Activated naive CD8-positive, alpha-beta T cell treated with anti-CD3 and anti-CD28 coated beads, Interleukin-2, amount 10 ng/mL, durations not matched to agents 7 days and 5 days (primary cell): ENCODE measurements around the gene RPTOR. TPM values are rescaled to one million over a fixed set of nuclear protein-coding genes. Genes with fewer than 3 reads are reported as not detected.
A peak's percentile ranks its signal among the peaks of the same experiment; 100 is the strongest.

Source experiments
- ATAC-seq: fragments of 150-1000 bp; cut with Tn5 transposase; one replicate; pipeline ENCODE4 v1.10.0; 2021; ENCODE audit warnings: low read depth, moderate library complexity
- POLR2A ChIA-PET: fragments of 350-600 bp; sonication (Branson Sonifier 250); formaldehyde crosslinking; loops from one replicate; lab custom pipeline; 2021; ENCODE audit warnings: antibody characterized with exemption; lab: Charles Lee
- DNase-seq: peaks from one replicate; pipeline ENCODE4 v3.0.0; 2021
- H3K27ac Mint-ChIP-seq: one replicate; pipeline ENCODE4 v1.8.0; 2022; ENCODE audit warnings: mild to moderate bottlenecking, mixed read lengths
- H3K27me3 Mint-ChIP-seq: one replicate; pipeline ENCODE4 v1.8.0; 2022; ENCODE audit warnings: mild to moderate bottlenecking, moderate library complexity, mixed read lengths
- H3K36me3 Mint-ChIP-seq: one replicate; pipeline ENCODE4 v1.8.0; 2021; ENCODE audit warnings: mild to moderate bottlenecking, mixed read lengths
- H3K4me1 Mint-ChIP-seq: one replicate; pipeline ENCODE4 v1.8.0; 2021; ENCODE audit warnings: mixed read lengths
- H3K4me3 Mint-ChIP-seq: one replicate; pipeline ENCODE4 v1.8.0; 2022; ENCODE audit warnings: mild to moderate bottlenecking, moderate library complexity, mixed read lengths
- H3K9me3 Mint-ChIP-seq: one replicate; pipeline ENCODE4 v1.8.0; 2021; ENCODE audit warnings: mixed read lengths
- total RNA-seq, 2 experiments: library from RNA; stranded (reverse); gene quantifications; one replicate each; pipeline ENCODE4 v1.2.3, GENCODE V29; 2021

RPTOR gene
- total RNA-seq, 2 experiments from 2014 or later, result 43.2 to 43.8 TPM

DNA sequence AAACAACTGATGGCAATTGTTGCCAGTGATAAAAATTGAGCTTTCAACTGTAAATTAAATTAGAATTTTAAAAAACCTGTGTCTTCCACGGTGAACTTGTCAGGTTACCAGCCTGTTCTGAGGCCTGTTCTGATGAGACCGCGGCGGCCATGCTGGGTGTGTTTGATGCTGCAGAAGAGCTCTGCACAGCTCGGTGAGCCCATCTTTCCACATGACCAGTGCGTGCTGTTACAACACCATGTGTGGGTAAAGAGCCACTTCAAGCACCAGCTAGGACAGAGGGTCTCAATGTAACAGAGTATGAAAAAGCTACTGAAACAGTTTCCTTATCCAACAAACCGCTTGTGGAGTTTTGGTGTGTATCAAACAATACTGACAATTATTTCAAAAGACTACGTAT, 48.5 kb downstream of the RPTOR start:
- peaks cover 2% of the 10 kb centered on the region for H3K27me3 Mint-ChIP-seq
- H3K27ac Mint-ChIP-seq, result no peak overlapping the region
- H3K36me3 Mint-ChIP-seq, result peaks cover 5% of the 10 kb centered on the region
- no peaks in the 10 kb centered on the region for H3K9me3 Mint-ChIP-seq
- no peak overlapping the region for H3K4me3 Mint-ChIP-seq
- POLR2A ChIA-PET, result no interaction called here
- peak; percentile 11 for DNase-seq
- H3K4me1 Mint-ChIP-seq, result peaks cover 48% of the 10 kb centered on the region
- no peak for ATAC-seq

DNA sequence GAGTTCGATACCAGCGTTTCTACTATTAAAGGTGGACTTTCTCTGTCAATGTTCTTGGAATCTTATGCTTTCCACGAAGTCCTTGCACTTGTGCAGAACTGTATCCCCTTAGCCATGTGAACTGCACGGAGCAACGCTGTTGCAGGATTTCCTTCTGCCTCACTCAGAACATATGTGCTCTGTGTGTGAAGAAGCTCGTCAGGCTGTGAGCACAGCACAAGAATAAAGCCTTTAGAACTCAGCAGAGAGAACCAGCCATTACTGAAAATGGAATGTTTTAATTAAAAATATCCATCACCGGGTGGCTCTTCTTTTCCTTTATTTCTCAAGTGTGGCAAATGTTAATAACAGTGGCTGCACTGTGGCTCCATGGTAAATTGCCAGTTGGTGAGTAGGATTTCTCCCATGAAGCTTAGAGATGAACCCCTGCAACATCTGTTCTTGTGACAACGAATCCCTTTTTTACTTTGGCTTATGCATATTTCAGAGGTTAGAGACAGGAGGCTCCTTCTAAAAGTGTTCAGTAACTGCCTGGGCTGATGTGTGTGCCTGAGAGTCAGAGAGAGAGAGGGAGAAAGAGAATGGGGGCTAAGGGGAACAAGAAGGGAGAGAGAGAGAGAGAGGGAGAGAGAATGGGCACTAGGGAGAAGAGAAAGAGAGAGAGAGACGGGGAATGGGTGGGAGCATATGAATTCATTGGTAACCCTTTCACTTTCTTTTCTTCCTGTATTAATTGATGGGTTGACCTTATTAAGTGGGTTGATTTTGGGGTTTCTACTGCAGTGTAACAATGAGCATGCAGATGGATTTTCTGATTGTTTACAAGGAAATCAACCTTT, 50.0 kb downstream of the RPTOR start:
- Mint-ChIP-seq H3K27ac (peak overlapping the region; percentile 83), H3K36me3 (peaks cover 7% of the 10 kb centered on the region), H3K27me3 (peaks cover 2% of the 10 kb centered on the region), H3K9me3 (no peaks in the 10 kb centered on the region), H3K4me3 (peak overlapping the region; percentile 77), H3K4me1 (peaks cover 53% of the 10 kb centered on the region)
- DNase-seq, result no peak
- no peak for ATAC-seq
- POLR2A ChIA-PET, result interaction anchor here (0.6 kb wide), 1 partner anchor 181 kb away, joined by 3 read pairs; no protein-coding TSS in a partner anchor

DNA sequence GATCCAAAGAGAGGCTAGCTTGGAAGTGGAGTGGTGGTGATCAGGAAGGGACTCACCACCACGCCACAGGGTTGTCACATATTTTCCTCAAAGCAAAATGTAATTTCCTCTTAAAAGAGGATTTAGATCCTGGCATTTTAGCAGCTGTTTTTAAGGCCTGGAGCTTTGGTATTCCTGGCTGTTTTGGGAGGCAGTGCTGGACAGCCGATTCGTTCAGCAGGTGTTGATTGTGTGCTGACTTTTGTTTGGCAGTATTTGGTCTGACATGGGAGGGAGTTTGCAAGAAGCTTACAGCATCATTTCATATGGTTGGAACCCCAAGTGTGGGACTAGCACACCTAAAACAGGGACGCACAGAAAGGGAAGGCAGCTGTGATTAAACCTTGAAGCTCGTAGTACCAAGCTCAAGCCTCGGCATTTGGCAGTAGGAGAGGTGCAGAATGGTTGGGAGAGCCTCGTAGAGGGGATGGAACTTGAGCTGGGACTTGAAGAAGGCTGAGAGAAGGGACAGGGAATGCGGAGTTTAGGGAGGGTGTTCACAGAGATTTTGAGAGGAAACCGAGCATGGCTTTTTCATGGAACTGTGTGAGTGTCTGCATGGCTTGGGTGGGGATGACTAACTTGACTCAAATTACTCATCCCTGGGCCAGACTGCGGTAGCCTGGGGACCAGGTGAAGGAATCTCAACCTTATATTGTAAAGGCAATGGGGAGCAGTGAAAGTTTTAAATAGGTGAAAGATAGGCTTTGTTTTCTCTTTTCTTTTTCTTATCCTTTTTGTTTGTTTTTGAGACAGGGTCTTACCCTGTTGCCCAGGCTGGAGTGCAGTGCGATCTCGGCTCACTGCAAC, 52.3 kb downstream of the RPTOR start:
- POLR2A ChIA-PET, result interaction anchor here (0.6 to 1.1 kb wide), 2 partner anchors 14 to 18 kb away, joined by 3 to 7 read pairs; no protein-coding TSS in a partner anchor
- Mint-ChIP-seq H3K9me3 (no peaks in the 10 kb centered on the region), H3K4me1 (peaks cover 48% of the 10 kb centered on the region), H3K27ac (no peak overlapping the region), H3K27me3 (peaks cover 2% of the 10 kb centered on the region), H3K36me3 (peaks cover 15% of the 10 kb centered on the region), H3K4me3 (no peak overlapping the region)
- no peak for DNase-seq
- no peak for ATAC-seq

DNA sequence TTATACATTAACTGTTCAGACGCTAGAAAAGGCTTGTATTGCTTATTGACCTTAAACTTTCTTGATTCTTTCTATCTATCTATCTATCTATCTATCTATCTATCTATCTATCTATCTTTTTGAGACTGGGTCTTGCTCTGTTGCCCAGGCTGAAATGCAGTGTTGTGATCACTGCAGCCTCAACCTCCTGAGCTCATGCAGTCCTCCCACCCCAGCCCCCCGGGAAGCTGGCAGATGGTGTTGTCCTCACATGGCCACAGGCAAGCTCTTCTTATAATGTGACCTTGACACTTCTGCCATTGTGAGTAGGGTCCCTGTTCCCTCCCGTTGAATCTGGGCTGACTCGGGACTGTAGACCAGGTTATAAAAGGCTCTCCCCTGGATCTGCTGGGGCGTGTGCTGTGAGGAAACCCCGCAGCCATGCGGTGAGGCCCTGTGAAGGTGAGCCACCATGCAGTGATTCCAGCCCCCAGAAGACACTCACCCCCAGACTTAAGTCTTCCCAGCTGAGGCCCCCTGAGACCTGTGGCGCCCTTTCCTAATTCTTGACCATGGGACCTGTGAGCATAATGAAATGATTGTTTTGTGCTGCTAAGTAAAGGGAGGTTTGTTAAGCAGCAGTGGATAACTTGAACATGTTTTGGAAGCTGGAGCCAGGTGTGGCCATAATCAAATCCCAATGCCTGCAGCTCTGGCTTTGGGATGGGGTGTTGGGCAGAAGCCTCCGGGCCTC, 54.3 kb downstream of the RPTOR start:
- H3K4me3 Mint-ChIP-seq, result no peak overlapping the region
- H3K27ac Mint-ChIP-seq, result peak overlapping the region; percentile 75
- H3K9me3 Mint-ChIP-seq, result no peaks in the 10 kb centered on the region
- H3K27me3 Mint-ChIP-seq, result peaks cover 2% of the 10 kb centered on the region
- peak; percentile 11 for DNase-seq
- ATAC-seq, result no peak
- POLR2A ChIA-PET, result no interaction called here
- H3K4me1 Mint-ChIP-seq, result peaks cover 53% of the 10 kb centered on the region
- peaks cover 26% of the 10 kb centered on the region for H3K36me3 Mint-ChIP-seq

DNA sequence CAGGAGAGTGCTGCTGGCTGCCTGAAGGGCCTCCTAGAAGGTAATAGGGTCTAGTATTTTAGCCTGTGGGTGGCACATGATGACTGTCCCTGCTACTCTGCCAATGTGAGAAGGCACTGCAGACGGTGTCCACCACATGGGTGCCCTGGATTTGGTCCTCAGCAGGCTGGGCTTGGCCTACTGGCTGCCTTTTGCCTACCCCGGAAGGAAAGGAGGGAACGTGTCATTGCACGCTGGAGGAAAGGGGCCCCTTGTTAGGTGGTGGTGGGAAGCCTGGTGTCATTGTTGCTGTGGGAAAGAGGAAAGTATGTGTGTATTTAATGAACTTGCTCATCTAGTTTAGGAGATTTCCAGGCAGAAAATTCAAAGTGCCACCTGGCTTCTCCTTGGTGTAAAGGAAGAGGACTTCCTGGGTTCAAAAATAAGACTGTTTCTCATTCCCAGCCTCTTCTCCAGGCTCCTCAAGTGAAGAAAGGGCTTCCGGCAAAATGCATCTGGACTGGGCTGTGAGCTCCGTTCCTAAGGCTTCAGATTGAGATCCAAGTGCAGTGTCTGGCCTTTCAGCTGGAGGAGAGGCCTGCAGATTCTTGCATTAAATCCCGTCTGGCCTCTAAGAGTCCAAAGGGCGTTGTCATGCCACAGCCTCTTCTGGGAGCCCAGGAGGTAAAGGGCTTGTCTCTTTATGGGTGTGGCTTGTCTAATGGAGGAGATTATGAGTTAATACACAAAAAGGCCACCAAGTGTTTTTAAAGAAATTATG, 55.1 kb downstream of the RPTOR start:
- H3K27ac Mint-ChIP-seq, result peak overlapping the region; percentile 75
- peak; percentile 37 for ATAC-seq
- POLR2A ChIA-PET, result no interaction called here
- H3K9me3 Mint-ChIP-seq, result no peaks in the 10 kb centered on the region
- peaks cover 54% of the 10 kb centered on the region for H3K4me1 Mint-ChIP-seq
- DNase-seq, result peak; percentile 33
- peak overlapping the region; percentile 30 for H3K4me3 Mint-ChIP-seq
- H3K36me3 Mint-ChIP-seq, result peaks cover 27% of the 10 kb centered on the region
- peaks cover 2% of the 10 kb centered on the region for H3K27me3 Mint-ChIP-seq

DNA sequence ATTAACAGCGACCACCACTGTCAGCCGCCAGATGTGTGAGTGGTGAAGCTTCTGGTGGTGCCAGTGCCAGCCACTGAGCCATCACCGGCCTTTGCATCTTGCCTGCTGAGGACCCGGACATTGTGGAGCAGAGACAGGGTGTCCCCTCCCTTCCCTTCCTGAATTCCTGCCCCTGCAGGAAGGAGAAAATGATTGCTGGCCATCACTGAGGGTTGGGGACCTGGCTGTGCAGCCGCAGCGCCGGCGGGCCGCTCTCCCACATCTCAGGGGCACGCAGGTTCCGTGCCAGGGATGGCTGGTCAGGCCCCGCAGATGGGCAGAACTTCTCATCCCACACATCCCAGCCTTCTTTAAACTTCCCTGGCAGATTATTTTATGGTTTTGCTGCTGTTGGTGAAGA, 56.5 kb downstream of the RPTOR start:
- H3K9me3 Mint-ChIP-seq, result no peaks in the 10 kb centered on the region
- peaks cover 49% of the 10 kb centered on the region for H3K4me1 Mint-ChIP-seq
- no peak overlapping the region for H3K27ac Mint-ChIP-seq
- DNase-seq (peak; percentile 20), ATAC-seq (no peak)
- no peak overlapping the region for H3K4me3 Mint-ChIP-seq
- no peaks in the 10 kb centered on the region for H3K27me3 Mint-ChIP-seq
- H3K36me3 Mint-ChIP-seq, result peaks cover 25% of the 10 kb centered on the region
- POLR2A ChIA-PET, result no interaction called here

DNA sequence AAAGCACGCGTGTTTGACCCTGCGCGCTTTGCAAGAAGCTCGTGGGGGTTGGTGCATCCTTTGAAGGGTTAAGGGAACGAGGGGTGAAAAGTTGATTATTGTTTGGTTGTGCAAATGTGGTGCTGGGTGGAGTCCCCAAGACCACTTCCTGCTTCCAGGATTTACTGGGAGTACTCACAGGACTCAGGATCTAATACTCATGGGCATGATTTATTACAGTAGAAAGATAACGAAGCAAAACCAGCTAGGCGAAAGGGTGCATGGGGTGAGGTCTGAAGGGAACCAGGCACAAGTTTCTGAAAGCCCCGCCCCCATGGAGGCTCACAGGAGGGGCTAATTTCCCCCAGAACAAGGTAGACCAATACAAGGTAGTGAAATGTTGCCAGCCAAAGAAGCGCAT, 58.8 kb downstream of the RPTOR start:
- ATAC-seq, result no peak
- H3K4me3 Mint-ChIP-seq, result no peak overlapping the region
- peaks cover 24% of the 10 kb centered on the region for H3K36me3 Mint-ChIP-seq
- peak; percentile 8 for DNase-seq
- POLR2A ChIA-PET, result no interaction called here
- no peak overlapping the region for H3K27ac Mint-ChIP-seq
- H3K27me3 Mint-ChIP-seq, result no peaks in the 10 kb centered on the region
- H3K4me1 Mint-ChIP-seq, result peaks cover 35% of the 10 kb centered on the region
- no peaks in the 10 kb centered on the region for H3K9me3 Mint-ChIP-seq

DNA sequence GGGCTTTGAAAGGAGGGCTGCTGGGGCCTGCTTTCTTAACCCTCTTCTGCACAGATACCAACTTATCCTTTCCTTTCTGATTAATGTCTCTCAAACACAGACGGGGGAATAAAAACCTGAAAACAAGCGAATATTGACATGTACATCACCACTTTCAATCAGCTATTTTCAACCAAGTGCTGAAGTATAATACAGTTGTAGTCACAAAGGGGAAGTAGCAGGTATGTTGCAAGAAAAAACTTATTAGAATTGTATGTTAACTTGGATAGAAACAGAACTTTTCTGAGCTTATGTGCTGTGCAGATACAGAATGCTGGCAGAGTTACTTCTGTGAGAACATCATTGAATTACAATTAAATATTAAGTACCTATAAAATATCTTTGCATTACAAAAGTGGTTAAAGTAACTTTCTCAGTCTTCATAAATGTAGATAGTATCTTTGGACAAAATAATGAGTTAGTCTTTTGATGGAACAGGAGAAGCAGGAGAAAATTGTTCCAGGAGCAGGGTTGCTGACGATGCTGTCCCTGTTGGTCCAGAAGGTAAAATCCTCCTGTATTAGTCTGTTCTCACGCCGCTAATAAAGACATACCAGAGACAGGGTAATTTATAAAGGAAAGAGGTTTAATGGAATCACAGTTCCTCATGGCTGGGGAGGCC, 59.5 kb downstream of the RPTOR start:
- Mint-ChIP-seq H3K4me3 (no peak overlapping the region), H3K27me3 (no peaks in the 10 kb centered on the region), H3K27ac (no peak overlapping the region), H3K9me3 (no peaks in the 10 kb centered on the region), H3K4me1 (peaks cover 38% of the 10 kb centered on the region), H3K36me3 (peaks cover 22% of the 10 kb centered on the region)
- ATAC-seq, result no peak
- no peak for DNase-seq
- POLR2A ChIA-PET, result interaction anchor here (0.8 kb wide), 1 partner anchor 35 kb away, joined by 3 read pairs; no protein-coding TSS in a partner anchor

DNA sequence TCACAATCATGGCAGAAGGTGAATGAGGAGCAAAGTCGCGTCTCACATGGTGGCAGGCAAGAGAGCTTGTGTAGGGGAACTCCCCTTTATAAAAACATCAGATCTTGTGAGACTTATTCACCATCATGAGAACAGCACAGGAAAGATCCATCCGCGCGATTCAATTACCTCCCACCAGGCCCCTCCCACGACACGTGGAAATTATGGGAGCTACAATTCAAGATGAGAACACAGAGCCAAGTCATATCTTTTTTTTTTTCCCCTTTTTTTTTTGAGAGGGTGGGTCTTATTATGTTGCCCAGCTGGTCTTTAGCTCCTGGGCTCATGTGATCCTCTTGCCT, 60.0 kb downstream of the RPTOR start:
- no peaks in the 10 kb centered on the region for H3K9me3 Mint-ChIP-seq
- POLR2A ChIA-PET, result interaction anchor here (0.8 kb wide), 1 partner anchor 35 kb away, joined by 3 read pairs; no protein-coding TSS in a partner anchor
- H3K4me3 Mint-ChIP-seq, result no peak overlapping the region
- H3K27ac Mint-ChIP-seq, result no peak overlapping the region
- peaks cover 22% of the 10 kb centered on the region for H3K36me3 Mint-ChIP-seq
- no peaks in the 10 kb centered on the region for H3K27me3 Mint-ChIP-seq
- no peak for ATAC-seq
- peaks cover 33% of the 10 kb centered on the region for H3K4me1 Mint-ChIP-seq
- DNase-seq, result no peak

DNA sequence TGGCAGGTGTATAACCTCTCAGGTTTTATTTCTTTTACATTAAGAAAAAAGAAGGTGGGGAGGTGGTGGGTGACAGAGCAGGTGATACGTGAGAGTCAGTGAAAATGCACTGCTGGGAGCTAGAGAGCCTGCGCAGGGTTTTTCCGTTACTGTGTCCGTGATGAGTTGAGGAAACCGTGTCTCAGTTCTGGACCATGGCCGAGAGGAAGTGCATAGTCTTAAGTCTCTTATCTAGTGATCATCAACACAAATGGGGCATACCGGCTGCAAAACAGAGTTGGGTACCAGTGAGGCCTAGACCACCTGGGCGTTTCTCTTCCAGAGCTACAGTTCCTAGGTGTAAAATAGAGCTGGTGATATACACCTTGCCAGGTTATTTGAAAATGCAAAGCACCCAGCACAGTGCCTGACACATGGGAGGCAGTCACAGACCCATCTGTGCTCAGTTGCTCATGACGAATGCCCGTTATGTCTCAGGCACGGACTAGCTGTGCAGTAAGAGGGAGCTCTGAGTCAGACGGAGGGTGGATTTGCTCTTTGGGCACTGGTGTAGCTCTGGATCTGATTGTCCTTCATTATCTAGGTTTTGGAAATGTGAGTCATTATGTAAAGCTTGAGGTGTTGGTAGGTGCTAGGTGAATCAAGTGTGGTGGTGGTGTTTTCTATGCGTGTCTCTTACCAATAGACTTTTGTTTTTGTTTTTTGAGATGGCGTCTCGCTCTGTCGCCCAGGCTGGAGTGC, 60.9 kb downstream of the RPTOR start:
- POLR2A ChIA-PET, result interaction anchor here (0.8 kb wide), 1 partner anchor 34 kb away, joined by 3 read pairs; no protein-coding TSS in a partner anchor
- ATAC-seq (no peak), DNase-seq (peak; percentile 9)
- Mint-ChIP-seq H3K4me3 (no peak overlapping the region), H3K4me1 (peaks cover 32% of the 10 kb centered on the region), H3K9me3 (no peaks in the 10 kb centered on the region), H3K36me3 (peaks cover 17% of the 10 kb centered on the region), H3K27ac (no peak overlapping the region), H3K27me3 (no peaks in the 10 kb centered on the region)

DNA sequence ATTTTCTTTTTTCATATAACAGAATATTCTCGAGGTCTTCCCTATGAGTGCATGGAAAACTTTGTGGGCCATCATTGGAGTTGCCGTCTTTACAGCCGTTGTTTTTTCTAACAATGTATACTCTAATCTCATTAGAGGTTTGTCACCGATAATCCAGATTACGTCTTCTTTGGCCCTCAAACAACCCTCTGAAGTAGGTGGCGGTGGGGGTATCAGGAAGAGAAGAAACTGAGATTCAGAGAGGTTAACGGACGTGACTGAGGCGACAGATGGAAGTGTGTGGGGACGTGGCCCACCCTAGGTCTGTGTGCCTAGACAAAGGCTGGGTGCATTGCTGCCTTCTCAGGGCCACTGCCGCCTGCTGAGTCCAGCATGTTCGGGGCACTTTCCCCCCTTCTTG, 63.7 kb downstream of the RPTOR start:
- no peak for DNase-seq
- H3K27me3 Mint-ChIP-seq, result no peaks in the 10 kb centered on the region
- ATAC-seq, result no peak
- peaks cover 33% of the 10 kb centered on the region for H3K4me1 Mint-ChIP-seq
- H3K9me3 Mint-ChIP-seq, result no peaks in the 10 kb centered on the region
- no peak overlapping the region for H3K27ac Mint-ChIP-seq
- POLR2A ChIA-PET, result no interaction called here
- peaks cover 8% of the 10 kb centered on the region for H3K36me3 Mint-ChIP-seq
- no peak overlapping the region for H3K4me3 Mint-ChIP-seq
